H1 (cell line): ENCODE results near the gene TAS1R3. TPM values are rescaled to one million over a fixed set of nuclear protein-coding genes. Genes with fewer than 3 reads are reported as not detected.

Source experiments
- CBX5 ChIP-seq: fragments of 300-800, 300-1000 bp; sonication (generic); IDR thresholded peaks from 2 replicates; pipeline ENCODE4 v1.7.1; 2016; ENCODE audit warnings: antibody characterized with exemption, low read length, low read depth
- CHD7 ChIP-seq: fragments of 300-600 bp; sonication (generic); IDR thresholded peaks from 2 replicates; pipeline ENCODE4 v1.7.1; 2012; ENCODE audit warnings: low read length, moderate library complexity, mild to moderate bottlenecking, inconsistent platforms; ENCODE audit not compliant: insufficient replicate concordance
- EZH2 ChIP-seq: fragments of 200-600 bp; sonication (generic); IDR thresholded peaks from 2 replicates; pipeline ENCODE4 v1.7.1; 2012; ENCODE audit warnings: low read depth, mild to moderate bottlenecking, moderate library complexity, low read length, inconsistent platforms; ENCODE audit not compliant: severe bottlenecking
- RBBP5 ChIP-seq: IDR thresholded peaks from 2 replicates; pipeline ENCODE4 v1.7.1; 2012; ENCODE audit warnings: low read depth, mild to moderate bottlenecking, inconsistent platforms, low read length, moderate library complexity, borderline replicate concordance
- TAF1 ChIP-seq: IDR thresholded peaks from 2 replicates; pipeline ENCODE4 v1.6.1; 2011; ENCODE audit warnings: mild to moderate bottlenecking, low read depth, low read length
- polyA plus RNA-seq, 7 experiments: library from polyadenylated mRNA; depleted of rRNA in 3 of 7; stranded (reverse) in 5 of 7; unstranded in 2 of 7; fragments of >200 nt in 5 of 7; fragments of 200-250 nt in 2 of 7; gene quantifications; 1 replicate in 5 of 7; 2 replicates in 1 of 7; 4 replicates in 1 of 7; pipeline versions ENCODE4 v1.2.1 to v1.2.3, GENCODE V29; 2011 to 2013; ENCODE audit warnings: missing spikeins in 2 of 7, mixed read lengths in 2 of 7
- total RNA-seq: library from RNA; stranded (reverse); fragmentation: NEBNext Ultra II Directional; extraction: Animal tissue kit (Norgen Biotek cat#: 25700); gene quantifications from 2 replicates; pipeline ENCODE4 v1.2.1, GENCODE V29; 2021
- TF ChIP-seq, protein P1 (sequence below): IDR thresholded peaks from 2 replicates; pipeline ENCODE4 v1.6.1; 2011; ENCODE audit warnings: low read length, improper control_type of control experiment

The TAS1R3 gene
- total and polyA plus RNA-seq, 2 of the 8 experiments (the other 6 are each of a cell fraction or from before 2014, with no cell fraction given), result 0.03 to 0.19 TPM

DNA sequence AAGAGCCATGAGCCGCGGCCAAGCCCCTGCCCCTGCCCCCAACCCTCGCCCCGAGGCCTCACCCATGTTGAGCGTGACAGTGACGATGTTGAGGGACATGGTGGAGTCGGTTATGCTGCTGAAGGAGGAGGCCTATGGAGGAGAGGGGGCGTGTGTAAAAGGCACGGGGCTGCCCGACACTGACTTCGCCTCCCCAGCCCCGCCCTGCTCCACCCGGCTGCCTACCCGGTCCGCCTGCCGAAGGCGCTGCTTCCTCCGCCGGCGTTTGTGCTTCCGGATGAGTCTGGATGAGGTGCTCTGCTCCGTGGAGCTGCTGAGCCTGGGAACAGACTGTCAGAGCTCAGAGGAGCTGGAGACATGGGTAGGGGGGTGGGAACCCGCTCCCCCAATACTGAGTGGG, 9.1 kb downstream of the TAS1R3 start (continued):
- TF ChIP-seq CHD7, result no peak
- TF ChIP-seq RBBP5, result no peak
- TF ChIP-seq TAF1, result no peak
- no peak for TF ChIP-seq EZH2
- TF ChIP-seq, protein P1, sequence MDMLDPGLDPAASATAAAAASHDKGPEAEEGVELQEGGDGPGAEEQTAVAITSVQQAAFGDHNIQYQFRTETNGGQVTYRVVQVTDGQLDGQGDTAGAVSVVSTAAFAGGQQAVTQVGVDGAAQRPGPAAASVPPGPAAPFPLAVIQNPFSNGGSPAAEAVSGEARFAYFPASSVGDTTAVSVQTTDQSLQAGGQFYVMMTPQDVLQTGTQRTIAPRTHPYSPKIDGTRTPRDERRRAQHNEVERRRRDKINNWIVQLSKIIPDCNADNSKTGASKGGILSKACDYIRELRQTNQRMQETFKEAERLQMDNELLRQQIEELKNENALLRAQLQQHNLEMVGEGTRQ, result no peak
- no peak for TF ChIP-seq CBX5
